ENCODE results near the gene ILF2.

ILF2 gene

DNA sequence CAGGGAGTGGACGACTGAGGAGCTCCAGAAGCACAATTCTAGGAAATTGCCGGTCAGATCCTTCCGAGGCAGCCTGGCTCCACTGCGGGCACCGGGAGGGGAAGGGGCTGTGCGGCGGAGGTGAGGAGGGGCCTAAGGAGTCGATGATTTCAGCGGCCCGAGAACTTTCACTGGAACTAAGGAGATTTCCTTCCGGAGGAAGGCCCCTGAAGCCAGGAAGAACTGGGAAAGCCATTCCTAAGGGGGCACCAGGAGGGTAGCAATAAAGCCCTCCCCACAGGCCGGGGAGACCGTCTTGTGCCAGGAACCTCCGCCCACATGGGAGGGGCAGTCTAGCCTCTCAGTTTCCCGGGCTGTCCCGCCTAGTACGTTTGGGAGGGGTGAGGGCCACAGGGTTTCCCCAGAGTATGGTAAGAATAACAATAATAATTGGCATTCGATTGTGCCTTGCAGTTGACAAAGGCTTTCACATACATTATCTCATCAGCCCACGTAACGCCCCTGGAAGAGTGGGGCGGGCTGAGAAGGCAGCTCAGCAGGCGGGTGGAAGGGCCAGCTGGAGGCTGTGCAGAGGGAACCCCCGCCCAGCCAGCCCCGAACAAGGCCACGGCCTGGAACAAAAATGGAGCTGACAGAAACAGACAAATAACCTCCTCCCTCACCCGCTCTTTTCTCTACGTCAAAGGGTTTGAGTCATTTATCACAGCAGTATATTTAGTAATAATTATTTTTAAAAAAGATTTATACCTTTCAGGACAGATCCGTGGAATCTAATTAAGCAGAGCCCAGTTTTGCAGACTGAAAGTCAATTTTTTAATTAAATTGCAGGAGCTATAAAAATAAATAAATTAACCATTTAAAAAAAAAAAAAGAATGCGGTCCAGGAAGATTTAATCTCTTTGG lies 27.5 kb upstream of the ILF2 start:
- peak; percentile 48 for ATAC-seq
- TF ChIP-seq RARB (CRISPR knock-in tag; IDR thresholded peaks at IDR 0.05) (no peak), ZNF8 (CRISPR knock-in tag; IDR thresholded peaks at IDR 0.05) (no peak), ARNTL (CRISPR knock-in tag; IDR thresholded peaks at IDR 0.05; ENCODE audit: borderline replicate concordance, low read depth) (no peak), ZC3H10 (CRISPR knock-in tag; IDR thresholded peaks at IDR 0.05) (peak; percentile 80; the same call in 1 of the 2 replicates), PATZ1 (CRISPR knock-in tag; IDR thresholded peaks at IDR 0.05; ENCODE audit: borderline replicate concordance) (no peak), POU6F1 (CRISPR knock-in tag; IDR thresholded peaks at IDR 0.05; ENCODE audit: borderline replicate concordance, low read depth) (no peak), ISL1 (CRISPR knock-in tag; IDR thresholded peaks at IDR 0.05) (peak; percentile 68)

- ATAC-seq = peak; percentile 72
- TF ChIP-seq ISL1 (CRISPR knock-in tag; IDR thresholded peaks at IDR 0.05) = 0 out of 2 replicates have a peak, but pooled peaks have one; percentile 17
- TF ChIP-seq ZC3H10 (CRISPR knock-in tag; IDR thresholded peaks at IDR 0.05) = no peak
- TF ChIP-seq ZFP3 (CRISPR knock-in tag; IDR thresholded peaks at IDR 0.05) = 0 out of 2 replicates have a peak, but pooled peaks have one; percentile 47
- no peak for TF ChIP-seq CSRNP3 (CRISPR knock-in tag; IDR thresholded peaks at IDR 0.05)
These were observed 26.6 kb upstream of the ILF2 start for GRCh38 chr1:153697191-153698019.

GRCh38 chr1:153696741-153697140 lies 25.9 kb upstream of the ILF2 start:
- no peak for ATAC-seq
- TF ChIP-seq ISL1 (CRISPR knock-in tag; IDR thresholded peaks at IDR 0.05) (no peak), ESRRG (CRISPR knock-in tag; IDR thresholded peaks at IDR 0.05) (no peak), PATZ1 (CRISPR knock-in tag; IDR thresholded peaks at IDR 0.05; ENCODE audit: borderline replicate concordance) (no peak), GLIS3 (CRISPR knock-in tag; IDR thresholded peaks at IDR 0.05) (no peak), ARNTL (CRISPR knock-in tag; IDR thresholded peaks at IDR 0.05; ENCODE audit: borderline replicate concordance, low read depth) (no peak), CSRNP3 (CRISPR knock-in tag; IDR thresholded peaks at IDR 0.05) (no peak), RARB (CRISPR knock-in tag; IDR thresholded peaks at IDR 0.05) (no peak), ZNF70 (CRISPR knock-in tag; IDR thresholded peaks at IDR 0.05) (no peak), TCF4 (CRISPR knock-in tag; IDR thresholded peaks at IDR 0.05; ENCODE audit: borderline replicate concordance) (no peak), ZFP30 (CRISPR knock-in tag; IDR thresholded peaks at IDR 0.05) (no peak), PPARA (CRISPR knock-in tag; IDR thresholded peaks at IDR 0.05; ENCODE audit: borderline replicate concordance) (no peak), TSHZ2 (CRISPR knock-in tag; IDR thresholded peaks at IDR 0.05) (no peak), TOX (CRISPR knock-in tag; IDR thresholded peaks at IDR 0.05; ENCODE audit: borderline replicate concordance) (no peak), ZNF565 (CRISPR knock-in tag; conservative IDR thresholded peaks at IDR 0.05; ENCODE audit: low read depth) (no peak), POU6F1 (CRISPR knock-in tag; IDR thresholded peaks at IDR 0.05; ENCODE audit: borderline replicate concordance, low read depth) (no peak), ZC3H10 (CRISPR knock-in tag; IDR thresholded peaks at IDR 0.05) (no peak)

All from SK-N-SH treated with all-trans-retinoic acid at 6 μM for 48 hours (cell line).